HG02938 (cell line): ENCODE data around the gene ZFAND3.

Experiments
- ATAC-seq: cut with Tn5 transposase; IDR thresholded peaks from one replicate; pipeline ENCODE4 v1.9.1; 2021; ENCODE audit warnings: mild to moderate bottlenecking, moderate library complexity; ENCODE audit not compliant: unreplicated experiment

The ZFAND3 gene

DNA sequence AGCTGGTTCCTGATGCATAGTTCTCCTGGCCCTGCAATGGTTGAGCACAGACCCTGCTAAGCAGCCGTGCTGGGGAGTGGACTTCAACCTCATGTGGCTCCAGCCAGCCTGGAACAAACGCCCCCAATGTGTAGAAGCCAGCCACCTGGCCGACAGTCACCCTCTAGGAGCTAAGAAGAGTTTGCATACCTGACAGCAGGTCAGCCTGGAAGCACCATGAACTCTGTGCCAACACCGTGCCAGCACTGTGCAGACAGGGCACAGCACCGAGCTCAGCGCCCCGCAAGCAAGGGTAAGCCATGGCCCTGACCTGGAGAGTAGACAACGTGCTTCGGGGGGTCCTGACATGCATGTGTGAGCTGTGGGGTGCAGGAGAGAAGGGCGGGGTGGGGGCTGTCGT lies 356.3 kb downstream of the ZFAND3 start:
- no peak for ATAC-seq

DNA sequence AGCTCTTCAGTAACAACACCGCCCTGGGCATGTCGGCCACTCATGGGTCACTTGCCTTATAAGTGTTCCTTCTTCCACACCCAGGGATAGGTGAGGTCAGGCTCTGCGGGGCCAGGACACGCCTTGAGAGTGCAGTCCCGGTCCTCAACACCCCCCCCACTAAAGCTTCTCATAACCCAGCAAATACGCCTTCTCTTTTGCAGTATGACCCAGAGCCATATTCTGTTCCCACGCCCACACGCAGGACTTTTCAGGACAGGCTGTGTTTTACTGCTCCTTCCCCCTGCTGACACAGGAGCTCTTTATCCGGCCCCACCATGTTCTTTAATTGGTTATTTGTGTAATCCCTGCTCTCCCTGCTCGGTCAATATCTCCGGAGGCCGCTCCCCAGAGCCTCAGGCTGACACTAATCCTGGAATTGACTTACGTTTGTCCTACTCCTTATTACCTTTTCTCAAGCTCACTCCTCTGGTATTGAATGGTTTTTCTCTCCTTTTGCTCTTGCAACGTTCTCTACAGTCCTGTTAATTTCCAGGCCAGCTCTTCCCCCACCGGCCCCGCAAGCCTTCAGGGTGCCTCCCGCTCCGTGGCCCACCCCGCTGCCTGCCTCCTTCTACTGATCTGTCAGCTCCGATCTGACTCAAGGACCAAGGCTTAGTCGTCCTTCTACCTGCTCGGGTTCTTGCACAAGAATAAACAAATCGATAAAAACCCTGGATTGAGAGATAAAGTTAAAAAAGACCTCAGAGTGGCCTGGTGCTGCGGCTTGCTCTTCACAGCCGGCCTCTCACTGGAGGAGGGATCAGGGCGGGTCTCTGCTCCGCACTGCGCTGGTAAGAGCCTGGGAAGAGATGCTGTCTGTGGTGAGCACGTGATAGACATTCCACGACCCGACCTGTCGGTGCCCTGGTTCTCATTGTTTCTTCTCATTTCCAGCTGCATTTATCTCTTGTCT lies 357.5 kb downstream of the ZFAND3 start:
- ATAC-seq, result no peak

DNA sequence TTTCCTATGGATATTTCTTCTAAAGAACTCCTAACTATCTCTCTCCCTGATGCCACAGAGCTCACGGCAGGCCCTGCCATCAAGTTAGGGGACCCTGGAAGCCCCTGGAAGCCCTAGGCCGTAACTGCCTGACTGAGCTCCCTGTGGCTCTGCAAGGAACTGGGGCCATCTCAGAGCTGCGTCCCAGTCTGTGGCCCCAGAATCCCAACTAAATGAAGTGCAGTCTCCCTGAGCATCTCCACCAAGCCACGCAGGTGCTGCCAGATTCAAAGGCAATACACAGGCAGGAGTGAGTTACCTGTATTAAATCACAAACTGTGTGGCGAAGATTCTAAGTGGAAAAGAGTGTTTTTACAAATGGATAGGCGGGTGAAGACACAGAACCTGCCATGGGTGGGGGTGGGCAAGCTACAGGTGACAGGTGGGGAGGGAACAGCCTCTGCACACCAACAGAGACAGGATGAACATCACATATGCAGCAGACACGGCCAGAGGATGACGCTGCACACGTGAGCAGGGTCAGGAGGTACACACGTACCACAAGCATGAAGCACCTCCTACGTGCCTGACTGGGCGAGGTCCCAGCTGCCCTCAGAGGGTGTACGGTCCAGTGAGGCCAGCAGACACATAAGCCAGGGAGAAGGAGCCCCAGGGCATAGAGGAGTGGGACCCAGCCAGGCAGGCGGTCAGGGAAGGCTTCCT lies 358.5 kb downstream of the ZFAND3 start:
- ATAC-seq, result no peak

DNA sequence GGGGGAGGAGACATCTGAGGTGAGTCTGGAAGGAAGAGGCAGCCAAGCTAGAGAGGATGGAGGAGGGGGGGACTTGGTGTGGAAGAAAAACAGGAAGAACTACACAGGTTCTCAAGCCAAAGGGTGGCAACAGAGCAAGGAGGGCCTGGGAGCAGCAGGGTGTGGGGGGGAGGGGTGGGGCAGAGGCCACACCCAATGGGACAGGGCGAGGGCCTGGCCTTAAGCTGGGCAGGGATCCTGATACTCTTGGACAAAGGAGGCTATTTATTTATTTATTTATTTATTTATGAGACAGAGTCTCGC lies 359.0 kb downstream of the ZFAND3 start:
- ATAC-seq, result no peak

DNA sequence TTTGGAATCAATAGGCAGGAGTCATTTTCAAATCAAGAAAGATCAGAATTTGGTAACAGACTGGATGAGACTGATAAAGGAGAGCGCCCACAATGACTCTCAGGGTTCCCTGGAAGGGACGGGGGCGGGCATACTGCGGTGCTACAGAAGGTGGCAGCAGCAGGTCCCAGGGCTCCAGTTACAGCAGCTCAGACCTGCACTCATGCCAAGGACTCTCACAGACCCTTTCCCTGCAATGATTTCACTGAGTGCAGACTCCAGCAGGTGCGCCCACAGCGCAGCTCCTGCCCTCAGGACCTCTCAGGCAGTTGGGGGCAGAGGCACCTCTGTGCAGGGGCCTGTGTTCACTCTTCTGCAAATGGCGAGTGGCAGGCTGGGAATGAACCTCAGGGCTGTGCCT lies 359.8 kb downstream of the ZFAND3 start:
- no peak for ATAC-seq

DNA sequence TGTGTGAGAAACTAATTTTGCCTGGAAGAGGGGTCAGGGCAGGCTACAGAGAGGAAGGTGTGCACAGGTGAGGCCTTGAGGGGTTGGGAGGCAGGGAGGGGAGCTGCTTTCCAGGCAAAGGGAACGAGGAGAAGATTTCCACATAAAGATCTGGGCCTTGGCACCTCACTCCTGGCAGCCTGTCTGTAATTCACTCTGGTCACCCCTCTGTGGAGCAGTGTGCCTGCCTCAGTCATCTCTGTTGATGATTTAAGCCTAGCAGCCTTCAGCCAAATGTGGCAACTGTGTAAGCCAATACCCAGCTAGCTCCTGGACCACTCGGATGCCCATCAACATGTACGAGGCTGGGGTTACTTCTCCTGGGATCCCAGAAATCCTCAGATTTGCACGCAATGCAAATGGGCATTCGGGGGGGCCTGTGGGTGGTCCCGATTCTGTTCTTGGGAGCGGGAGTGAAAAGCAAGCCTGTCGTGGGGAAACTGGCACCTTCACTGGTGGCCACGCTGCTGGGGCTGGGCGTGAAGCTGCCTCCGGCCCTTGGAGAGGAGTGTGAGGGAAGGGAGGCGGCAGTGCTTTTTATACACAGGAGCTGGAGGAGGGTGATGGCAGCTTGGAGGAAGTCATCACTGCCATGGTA lies 360.4 kb downstream of the ZFAND3 start:
- no peak for ATAC-seq

DNA sequence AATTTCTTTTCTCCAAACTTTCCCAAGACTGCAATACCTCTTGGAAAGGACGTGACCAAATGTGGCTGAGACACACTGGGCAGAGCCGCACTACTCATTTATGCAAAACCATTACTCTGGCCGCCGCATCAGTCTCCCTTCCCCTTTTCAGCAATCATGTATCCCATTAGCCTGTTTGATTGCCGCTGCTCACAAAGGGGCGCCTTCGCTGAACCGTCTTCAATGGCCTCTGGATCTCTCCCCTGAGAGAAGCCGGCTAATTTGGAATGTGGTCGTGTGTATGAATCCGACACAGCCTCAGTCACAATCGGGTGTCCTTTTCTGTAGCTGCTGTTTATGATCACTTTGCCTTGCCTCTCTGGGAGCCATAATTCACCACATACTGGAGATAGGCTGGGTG lies 361.1 kb downstream of the ZFAND3 start:
- ATAC-seq, result no peak

DNA sequence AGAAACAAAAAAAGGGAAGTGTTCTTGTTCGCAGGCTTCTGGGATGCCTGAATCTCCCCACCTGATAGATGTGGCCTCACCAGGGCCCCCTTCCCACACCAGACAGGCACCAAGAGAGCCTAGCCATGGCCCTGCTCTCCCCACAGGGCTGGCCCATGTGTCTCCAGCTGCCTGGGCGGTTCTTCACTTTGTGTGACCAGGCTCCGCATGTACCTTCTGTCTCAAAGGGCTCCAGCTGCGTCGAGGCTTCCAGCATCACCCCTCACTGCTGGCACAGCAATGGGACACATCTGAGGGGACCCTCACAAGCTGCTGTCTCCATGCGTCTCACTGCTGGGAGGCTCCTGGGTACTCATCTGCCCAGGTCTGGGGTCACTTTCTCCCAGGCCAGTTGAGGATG lies 362.9 kb downstream of the ZFAND3 start:
- no peak for ATAC-seq

DNA sequence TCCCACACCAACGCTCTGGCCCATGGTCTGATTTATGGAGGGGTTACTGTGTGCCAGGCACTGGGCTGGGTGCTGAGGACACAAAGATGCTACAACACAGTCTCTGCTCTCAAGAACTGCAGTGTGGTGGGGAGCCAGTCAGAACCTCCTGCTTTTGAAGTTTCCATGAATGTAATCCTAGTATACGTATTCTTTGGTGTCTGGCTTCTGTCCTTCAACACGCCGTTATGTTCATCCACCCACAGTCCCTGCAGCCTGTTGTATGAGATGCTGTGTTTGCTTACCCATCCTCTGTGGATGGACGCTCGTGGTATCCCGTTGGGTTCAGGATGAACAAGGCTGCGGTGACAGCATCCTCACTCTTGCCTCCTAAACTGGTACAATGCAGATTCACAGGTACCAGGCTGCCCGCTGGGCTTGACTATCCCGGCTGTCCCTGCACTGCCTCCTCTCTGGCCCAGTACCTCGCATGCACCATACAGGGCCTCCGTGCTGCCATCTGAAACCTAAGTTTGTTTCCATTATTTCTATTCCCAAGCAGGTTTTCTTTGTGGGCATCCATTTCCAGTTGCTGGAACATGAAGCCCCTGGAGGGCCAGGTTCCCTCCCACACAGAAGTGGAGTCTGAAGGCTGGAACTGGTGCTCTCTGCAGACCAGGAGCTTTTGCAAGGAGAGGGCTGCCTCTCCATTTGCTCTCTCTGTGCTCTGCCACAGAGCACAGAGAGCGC lies 364.5 kb downstream of the ZFAND3 start:
- no peak for ATAC-seq

DNA sequence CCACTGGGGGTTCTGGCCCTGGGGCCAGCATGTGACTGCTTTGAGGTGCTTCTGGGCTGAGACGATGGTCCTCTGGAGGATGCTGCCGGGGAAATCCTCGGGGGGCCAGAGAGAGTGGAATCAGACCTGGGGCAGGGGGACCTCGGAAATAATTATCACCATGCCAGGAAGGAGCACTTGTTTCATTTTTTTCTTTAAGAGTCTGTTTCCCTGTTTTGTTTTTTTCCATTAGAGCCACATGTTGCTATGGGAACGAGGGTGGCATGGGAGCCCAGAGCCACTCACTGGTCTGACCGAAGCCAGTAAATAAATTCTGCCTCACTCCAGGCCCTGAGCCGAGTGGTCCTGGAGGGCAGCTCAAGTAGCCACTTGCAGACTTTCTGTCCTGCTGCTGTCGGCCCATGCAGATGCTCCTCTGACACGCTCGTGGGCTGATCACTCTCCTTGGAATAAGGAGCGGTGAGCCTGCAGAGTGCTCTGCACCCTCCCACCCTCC lies 365.1 kb downstream of the ZFAND3 start:
- ATAC-seq, result no peak

DNA sequence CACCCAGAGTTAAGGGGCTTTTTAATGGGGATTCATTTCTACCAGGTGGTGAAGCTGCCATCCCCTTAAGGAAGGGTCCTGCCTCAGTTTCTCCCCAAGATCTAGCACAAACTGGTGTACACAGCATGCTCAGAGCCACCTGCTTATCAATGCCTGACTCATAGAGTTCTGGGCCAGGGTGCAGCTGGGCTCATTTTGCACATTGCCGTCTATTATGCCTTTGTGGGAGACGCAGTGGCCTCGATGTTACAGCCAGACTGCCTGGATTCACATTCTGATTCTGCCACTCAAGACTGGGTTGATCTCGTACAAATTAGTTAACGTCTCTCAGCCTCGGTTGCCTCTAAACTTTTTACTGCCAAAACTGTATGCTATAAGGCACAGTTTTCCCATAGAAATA lies 365.7 kb downstream of the ZFAND3 start:
- no peak for ATAC-seq

DNA sequence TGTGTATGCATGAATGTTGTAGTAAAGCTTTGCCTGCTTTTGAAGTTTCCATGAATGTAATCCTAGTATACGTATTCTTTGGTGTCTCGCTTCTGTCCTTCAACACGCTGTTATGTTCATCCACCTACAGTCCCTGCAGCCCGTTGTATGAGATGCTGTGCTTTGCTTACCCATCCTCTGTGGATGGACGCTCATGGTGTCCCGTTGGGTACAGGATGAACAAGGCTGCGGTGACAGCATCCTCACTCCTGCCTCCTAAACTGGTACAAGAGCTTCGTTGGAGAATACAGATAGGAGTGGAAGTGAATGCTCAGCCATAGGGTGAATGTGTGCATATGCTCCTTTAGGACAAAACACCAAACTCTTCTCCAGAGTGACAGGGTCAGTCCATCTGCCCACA lies 366.2 kb downstream of the ZFAND3 start:
- no peak for ATAC-seq

DNA sequence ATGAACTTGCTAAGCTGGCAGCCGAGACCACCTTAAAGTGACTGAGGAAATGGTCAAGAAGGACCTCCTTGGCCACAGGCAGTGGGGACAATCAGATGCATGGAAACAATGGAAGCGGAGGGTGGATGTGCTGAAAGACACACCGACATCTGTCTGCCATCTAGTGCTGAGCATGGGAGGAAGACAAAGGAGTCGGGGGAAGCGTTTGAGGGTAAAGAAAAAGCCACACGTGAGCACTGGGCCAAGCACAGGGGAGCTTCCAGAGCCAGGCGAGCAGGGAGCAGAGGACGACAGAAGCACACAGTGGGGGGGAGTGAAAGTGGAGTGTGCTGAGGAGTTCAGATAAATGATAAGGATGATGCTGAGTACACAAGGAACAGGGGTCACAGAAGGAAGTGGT lies 367.8 kb downstream of the ZFAND3 start:
- ATAC-seq, result no peak

DNA sequence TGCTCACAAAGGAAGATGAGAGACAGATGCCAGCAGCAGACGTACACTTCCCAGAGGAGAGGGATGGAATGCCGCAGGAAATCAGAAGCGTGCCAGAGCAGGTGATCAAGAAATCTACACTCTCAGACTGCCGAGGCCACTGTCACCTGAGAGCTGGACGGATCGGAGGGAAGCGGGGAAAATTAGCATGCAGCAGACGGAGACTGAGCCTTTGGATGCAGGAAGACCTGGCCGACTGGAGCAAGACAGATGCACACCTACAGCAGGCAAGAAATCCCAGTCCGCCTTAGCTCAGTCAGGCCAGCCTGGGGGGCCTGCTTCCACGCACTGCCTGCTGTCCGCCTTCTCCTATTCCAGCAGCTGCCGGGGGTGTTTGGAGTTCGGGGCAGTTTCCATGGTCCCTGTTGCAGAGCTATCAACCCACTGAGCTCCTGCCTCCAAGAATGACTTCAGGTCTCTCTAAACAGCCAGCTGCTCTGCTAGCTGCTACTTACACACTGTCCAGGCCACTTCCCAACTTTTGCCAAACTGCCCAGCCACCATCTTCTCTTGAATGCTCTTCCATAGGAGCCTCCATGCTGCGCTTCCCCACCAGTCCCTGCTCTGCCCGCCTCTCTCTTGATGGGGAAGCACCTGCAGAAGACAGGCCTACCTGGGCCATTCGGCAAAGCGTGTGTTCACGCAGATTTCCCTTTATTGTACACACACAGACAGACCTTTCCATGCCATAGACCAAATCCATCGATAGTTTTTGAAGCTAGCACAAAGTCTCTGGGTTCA lies 368.5 kb downstream of the ZFAND3 start:
- no peak for ATAC-seq

DNA sequence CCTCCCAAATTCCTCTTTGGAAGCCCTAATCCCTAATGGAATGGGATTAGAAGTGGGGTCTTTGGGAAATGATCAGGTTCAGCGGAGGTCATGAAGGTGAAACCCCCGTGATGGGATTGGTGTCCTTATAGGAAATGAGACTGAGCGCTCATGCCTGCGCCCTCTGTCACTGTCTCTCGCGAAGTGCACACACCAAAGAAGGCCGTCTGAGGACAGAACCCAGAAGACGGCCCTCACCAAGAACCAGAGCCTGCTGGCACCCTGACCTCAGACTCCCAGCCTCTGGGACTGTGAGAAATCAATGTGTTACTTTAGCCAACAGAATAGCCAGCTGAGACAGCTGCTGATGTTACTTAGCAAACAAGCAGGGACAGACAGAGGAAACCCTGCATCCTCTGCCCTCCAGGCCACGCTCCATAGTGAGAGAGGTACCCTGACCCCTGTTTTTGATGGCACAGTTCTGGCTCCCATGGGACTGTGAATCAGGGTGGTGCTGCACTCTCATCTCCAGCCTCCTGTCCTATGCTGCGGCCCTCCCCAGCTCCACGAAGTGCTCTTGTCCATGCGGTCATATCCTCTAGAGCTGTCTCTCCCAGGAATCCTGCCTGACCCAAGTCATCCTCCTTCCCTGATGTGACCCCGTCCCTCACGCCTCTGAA lies 369.3 kb downstream of the ZFAND3 start:
- ATAC-seq, result no peak

DNA sequence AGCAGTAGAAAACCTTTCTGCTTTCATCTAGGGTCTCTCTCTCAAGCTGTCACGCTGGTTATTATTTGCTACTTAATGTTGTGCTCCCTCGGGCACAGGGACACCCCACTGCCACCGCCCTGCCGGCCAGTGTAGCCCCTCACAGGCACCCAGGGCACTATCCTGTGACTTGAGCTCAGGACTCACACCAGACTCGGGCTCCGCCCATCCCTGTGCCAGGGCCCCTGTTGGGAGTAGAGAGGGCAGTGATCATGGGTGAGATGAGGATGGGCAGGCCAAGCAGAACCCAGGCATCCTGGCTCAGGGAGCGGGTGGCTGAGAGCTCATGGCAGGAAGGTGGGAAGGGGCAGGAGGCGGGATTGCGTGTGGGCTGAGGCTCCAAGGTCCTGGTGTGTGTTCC lies 371.9 kb downstream of the ZFAND3 start:
- ATAC-seq, result no peak

DNA sequence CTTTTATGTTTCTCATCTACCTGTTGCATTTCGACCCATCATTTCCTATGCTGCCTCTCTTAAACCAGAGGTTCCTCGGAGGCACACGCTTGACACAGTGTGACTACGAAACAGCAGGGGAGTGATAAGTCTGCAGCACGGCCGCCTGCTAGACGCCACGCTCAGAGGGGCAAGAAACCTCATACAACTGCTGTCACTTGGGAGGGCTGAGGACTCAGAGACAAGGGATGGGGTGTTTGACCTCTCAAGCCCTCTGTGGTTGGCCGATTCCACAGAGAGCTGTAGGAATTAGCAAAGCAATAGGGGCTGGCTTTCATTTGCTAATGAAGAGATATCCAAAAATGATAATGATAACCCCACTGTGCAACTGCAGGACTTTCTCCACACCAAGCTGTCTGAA lies 372.5 kb downstream of the ZFAND3 start:
- no peak for ATAC-seq

DNA sequence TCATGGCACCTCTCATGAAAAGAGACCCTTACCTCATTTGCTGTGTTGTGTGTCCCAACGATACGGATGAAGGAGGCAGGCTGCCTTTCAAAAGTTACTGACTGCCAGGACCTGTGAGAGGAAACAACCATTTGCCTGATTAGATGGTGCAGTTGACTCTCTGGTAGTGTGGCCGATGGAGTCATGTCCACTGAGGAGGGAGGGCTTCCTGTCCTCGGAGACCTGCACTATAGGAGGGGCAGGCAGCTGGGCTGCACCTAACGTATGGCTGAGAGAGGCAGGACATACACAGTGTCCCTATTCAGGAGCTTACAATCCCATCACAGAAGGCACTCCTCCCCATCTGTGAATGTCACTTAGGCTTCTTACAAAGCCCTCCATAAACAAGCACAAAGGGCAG lies 373.0 kb downstream of the ZFAND3 start:
- no peak for ATAC-seq

DNA sequence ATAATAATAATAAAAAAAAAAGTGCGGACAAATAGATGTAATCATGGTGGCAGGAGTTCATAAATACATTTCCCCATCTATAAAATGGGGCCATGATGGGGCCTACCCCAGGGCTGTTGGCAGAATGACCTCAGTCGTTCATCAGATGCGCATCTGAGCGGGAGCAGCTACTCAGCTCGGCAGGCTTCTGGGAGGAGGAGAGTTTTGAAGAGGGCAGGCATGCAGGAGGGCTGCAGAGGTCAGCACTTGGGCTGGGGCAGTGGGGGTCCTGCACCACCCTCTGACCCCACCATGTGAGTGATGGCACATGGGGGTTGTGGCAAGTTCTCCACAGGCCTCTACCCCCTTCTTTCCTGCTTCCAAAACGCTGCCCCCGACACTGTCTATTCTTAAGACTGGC lies 373.5 kb downstream of the ZFAND3 start:
- no peak for ATAC-seq
